NCI-H82 treated with DMSO at 0.1 percent for 48 hours (cell line): ENCODE data around the gene STK32C.
"Not testable (repeated sequence)": the region's sequence is repeated elsewhere in the genome, so short reads cannot be mapped to it uniquely, and the experiment has no call there.

ENCODE experiments used
- DNase-seq: peaks from one replicate; lab custom pipeline; 2025; ENCODE audit not compliant: unreplicated experiment; lab: John Stamatoyannopoulos, UW

Gene STK32C

GRCh38 chr10:132319853-132320653 lies 12.3 kb upstream of the STK32C start:
- DNase-seq: no peak

GRCh38 chr10:132317477-132317876 lies 9.7 kb upstream of the STK32C start:
- DNase-seq: not testable (repeated sequence)

- DNase-seq: no peak
These were observed 8.4 kb upstream of the STK32C start for GRCh38 chr10:132316133-132316532.

- DNase-seq: not testable (repeated sequence)
These were observed 7.1 kb upstream of the STK32C start for GRCh38 chr10:132314881-132315280.

GRCh38 chr10:132314336-132314735 lies 6.6 kb upstream of the STK32C start:
- no peak for DNase-seq

DNA sequence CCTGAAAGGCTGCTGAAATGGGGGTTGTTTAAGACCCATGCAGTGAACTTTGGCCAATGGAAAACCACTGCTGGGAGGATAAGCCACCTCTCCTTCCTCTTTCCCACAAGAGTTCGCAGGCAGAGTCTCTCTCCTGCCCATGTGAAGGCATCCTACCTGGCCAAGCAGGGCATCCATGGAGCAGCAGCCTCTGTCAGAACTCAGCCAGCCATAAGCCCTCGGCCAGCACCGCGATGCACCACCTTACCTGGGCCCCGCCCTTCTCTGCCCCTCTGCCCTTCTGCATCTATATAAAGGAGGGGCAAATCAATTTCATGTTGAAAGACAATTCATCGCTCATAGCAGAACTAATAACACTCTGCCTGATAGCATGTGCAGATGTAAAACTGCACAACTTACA lies 6.1 kb upstream of the STK32C start:
- no peak for DNase-seq

- no peak for DNase-seq
These were observed 5.6 kb upstream of the STK32C start for GRCh38 chr10:132313305-132313704.

DNA sequence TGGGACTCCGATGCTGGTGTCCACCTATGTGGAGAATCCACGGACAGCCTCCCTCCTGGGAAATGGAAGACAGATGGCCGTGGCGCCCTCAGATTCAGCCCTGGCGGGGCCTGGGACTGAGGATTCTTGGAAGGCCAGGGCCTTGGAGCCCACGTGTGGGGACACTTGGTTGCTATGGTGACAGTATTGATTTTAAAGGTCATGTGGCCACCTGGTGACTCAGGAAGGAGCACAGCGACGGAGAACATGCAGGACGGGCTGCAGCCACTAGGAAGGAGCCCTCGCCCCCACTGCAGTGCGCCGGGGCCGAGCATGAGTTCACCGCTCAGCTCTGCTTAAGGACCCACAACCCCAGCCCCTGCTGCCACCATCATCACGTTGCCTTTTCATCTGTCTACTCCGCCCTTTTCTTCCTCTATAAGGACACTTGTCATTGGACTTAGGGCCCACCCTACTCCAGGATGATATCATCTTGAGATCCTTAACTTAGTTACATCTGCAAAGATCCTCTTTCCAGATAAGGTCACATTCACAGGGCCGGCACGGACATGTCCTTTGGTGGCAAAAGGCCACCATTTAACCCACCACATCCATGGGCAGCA lies 3.7 kb upstream of the STK32C start:
- DNase-seq: no peak

- DNase-seq: no peak
These were observed 3.1 kb upstream of the STK32C start for GRCh38 chr10:132310701-132311337.

GRCh38 chr10:132309879-132310591 lies 2.3 kb upstream of the STK32C start:
- DNase-seq: no peak

GRCh38 chr10:132309471-132309865 lies 1.7 kb upstream of the STK32C start:
- DNase-seq: no peak

DNA sequence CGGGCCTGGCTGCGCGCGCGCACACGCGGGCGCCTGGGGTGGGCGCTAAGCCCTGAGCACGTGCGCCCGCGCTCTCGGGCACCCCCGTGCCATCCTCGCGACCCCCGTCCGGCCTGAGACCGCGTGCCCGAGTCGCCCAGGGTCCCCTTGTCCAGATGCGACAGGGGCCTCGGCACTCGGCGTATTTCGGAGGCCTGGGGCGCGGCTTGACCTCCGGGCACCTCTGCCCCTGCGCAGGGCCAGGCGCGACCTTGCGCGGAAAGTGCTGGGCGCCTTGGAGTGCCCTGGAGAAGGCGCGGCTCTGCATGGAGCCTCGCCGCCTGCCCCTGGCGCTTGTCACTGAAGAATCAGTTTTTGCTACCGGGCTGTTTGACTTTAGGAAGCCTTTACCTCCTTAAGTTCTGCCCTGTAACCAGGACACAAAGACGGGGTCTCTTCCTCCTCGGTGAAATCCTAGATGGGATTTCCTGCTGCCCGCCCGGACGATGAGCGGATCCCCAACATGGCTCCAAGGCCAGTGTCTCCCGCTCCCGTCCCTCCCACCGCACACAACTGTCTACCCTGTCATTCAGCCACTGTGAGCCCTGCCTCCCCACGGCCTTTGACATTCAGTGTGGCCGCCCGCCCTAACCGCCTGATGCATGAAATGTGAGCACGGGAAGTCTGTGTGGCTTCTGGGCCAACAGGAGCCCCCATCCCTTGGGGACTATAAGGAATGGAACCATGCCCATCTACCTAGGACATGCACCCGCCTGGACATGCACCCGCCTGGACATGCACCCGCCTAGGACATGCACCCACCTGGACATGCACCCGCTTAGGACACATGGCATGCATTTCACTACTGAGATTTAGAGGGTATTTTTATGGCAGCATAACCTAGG lies 1.1 kb upstream of the STK32C start:
- DNase-seq: no peak

DNA sequence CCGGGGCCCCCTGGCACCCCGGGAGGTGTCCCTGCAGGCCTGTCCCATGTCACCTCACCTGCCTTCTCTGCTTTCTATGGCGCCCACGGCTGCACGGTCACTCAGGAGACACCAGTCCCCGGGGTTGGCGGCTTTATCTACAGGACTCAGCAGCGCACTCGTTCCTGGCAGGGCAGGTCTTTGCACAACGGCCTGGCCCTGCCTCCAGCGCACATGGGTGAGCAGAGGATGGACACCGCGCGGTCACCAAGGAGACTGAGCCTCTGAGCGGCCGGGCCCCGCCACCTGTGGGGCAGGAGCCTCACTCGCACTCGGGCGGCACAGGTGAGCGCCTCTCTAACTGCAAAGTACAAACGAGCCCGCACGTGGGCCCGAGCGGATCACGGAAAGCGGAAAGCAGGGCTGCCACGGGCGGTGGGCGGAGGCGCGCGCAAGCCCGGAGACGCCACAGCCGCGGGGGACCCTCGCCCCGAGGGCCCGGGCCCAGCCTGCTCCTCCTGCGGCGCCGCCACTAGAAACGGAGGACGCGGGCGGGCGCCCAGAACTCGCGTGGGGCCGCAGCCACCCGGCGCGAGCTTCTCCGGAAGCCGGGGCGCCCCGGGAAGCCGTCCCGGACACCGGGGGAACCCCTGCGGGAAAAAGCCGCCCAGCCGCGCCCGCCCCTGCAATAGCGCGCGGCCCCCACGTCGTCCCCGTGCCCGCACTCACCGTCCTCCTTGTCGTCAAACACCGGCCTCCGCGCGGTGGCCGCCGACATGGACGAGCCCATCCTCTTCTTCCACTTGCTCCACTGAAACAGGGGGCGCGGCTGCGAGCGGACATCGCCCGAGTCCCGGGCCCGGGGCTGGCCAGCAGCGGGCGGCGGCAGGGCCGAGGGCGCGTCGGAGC lies 642 bp downstream of the STK32C start:
- DNase-seq: no peak

DNA sequence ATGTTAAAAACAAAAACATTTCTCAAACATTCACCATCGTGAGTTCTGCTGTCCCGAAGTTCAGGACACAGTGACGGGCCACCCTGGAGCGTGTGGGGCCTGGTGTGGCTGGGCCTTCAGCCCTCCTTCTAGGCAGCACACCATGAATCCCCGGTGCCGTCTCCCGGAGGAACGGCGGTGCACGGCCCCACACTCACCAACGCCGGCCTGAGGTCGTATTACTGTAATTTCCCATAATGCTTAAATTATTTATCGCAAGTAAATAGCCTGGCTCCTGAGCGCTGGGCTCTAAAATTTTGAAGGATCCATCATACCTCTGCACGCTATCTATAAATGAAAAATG lies 1.4 kb downstream of the STK32C start:
- no peak for DNase-seq

- DNase-seq: no peak
These were observed 2.0 kb downstream of the STK32C start for GRCh38 chr10:132305654-132306342.

DNA sequence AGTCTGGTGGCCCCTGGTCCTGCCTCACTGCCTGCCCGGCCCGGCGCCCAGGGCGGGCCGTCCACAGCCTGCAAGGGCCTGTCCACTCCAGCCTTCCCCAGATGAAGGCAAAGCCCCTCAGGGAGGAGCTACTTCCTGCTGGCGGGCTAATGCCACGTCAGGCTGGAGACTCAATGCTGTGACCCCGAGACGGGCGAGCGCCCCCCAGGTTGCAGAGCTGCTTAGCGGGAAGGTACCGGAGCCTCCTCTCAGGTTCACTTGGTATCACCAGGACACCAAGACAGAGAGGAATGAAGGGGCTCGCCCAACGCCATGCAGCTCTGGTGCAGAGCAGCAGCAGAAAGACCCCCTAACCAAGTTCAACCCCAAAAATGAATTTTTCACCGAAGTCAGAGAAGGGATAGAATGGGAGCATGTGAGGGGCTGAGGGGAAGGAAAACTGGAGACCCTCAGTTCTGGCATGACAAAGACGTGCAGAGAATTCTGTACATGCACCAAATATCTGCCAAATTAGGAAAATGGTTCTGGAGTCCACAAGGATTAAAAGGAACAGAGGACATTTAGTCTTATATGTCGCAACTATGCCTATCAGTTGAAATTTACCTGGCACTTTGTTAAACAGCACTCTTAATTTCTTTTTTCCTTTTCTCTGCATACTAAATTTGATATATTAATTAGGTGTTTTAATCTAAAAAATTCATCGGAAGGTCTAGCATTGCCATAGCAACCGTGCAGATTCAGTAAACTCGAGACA lies 2.8 kb downstream of the STK32C start:
- DNase-seq: no peak

DNA sequence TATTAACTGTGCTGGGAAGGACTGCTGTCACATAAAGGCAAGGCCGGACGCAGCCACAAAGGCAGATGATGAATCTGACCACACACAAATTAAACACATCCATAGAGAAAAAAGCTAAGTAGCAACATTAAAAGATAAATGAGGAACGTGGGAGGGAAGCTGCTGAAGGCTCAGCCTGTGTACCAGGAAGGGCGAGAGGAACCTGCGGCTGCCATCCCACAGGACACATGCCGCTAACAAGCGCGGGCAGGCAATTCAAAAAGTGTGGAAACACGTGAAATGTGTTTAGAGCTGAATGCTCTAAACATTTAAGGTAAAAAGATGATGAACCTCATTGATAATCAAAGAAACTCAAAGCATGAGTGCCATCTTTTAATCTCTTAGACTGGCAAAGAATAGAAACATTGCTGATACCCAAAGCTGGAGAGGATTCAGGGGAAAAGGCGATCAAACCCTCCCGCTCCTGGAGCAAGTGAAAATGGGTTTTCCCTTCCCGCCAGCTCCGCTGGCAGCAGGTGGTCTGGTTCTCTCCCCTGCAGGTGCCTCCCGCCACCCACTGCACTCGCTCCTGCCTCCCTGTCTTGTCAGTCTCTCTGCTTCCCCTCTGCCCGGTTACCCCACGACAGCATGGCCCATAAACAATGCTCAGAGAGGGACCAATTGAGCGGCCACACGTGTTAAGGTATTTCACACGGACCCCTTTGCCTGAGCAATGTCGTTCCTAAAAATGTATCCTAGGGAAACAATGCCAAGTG lies 4.2 kb downstream of the STK32C start:
- DNase-seq: no peak
